ENCODE measurements around the gene KIF6. TPM values are rescaled to one million over a fixed set of nuclear protein-coding genes. Genes with fewer than 3 reads are reported as not detected.

Gene KIF6
- polyA plus RNA-seq, 1 donor (not counting 4 experiments of a cell fraction or from before 2014, with no cell fraction given): 0.14 TPM

- Histone ChIP-seq H2AFZ (ENCODE audit: control insufficient read depth, low read length) (no peak overlapping the region), H3K36me3 (ENCODE audit: control insufficient read depth in 2 of 2, extremely low read depth in 1 of 2, insufficient read depth in 2 of 2, low read length in 2 of 2) (no peaks in the 10 kb centered on the region), H3K9me1 (ENCODE audit: control insufficient read depth, extremely low read depth, insufficient read depth, low read length) (no peaks in the 10 kb centered on the region), H4K20me1 (ENCODE audit: control insufficient read depth, extremely low read depth, insufficient read depth, low read length) (no peaks in the 10 kb centered on the region), H3K27me3 (ENCODE audit: control insufficient read depth, extremely low read depth, insufficient read depth, low read length) (no peaks in the 10 kb centered on the region), H3K9me3 (ENCODE audit: control insufficient read depth, low read depth, low read length) (no peaks in the 10 kb centered on the region), H3K27ac (ENCODE audit: control insufficient read depth, insufficient read depth, low read length) (no peak overlapping the region), H3K79me2 (ENCODE audit: control insufficient read depth, insufficient read depth, low read length) (no peaks in the 10 kb centered on the region), H3K4me2 (ENCODE audit: control insufficient read depth, extremely low read depth, insufficient read depth, low read depth, low read length) (no peak overlapping the region), H3K9ac (ENCODE audit: control insufficient read depth, extremely low read depth, insufficient read depth, low read length) (no peak overlapping the region), H3K4me1 (ENCODE audit: control insufficient read depth, extremely low read depth, insufficient read depth, low read length) (peaks cover 3% of the 10 kb centered on the region), H3K4me3 (ENCODE audit: control insufficient read depth in 2 of 3, extremely low read depth in 1 of 3, insufficient read depth in 2 of 3, low read depth in 1 of 3, low read length in 3 of 3) (no peak overlapping the region)
- TF ChIP-seq EZH2 (IDR thresholded peaks at IDR 0.05; ENCODE audit: low read length): no peak
- TF ChIP-seq, protein P1, sequence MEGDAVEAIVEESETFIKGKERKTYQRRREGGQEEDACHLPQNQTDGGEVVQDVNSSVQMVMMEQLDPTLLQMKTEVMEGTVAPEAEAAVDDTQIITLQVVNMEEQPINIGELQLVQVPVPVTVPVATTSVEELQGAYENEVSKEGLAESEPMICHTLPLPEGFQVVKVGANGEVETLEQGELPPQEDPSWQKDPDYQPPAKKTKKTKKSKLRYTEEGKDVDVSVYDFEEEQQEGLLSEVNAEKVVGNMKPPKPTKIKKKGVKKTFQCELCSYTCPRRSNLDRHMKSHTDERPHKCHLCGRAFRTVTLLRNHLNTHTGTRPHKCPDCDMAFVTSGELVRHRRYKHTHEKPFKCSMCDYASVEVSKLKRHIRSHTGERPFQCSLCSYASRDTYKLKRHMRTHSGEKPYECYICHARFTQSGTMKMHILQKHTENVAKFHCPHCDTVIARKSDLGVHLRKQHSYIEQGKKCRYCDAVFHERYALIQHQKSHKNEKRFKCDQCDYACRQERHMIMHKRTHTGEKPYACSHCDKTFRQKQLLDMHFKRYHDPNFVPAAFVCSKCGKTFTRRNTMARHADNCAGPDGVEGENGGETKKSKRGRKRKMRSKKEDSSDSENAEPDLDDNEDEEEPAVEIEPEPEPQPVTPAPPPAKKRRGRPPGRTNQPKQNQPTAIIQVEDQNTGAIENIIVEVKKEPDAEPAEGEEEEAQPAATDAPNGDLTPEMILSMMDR (optimal IDR thresholded peaks at IDR 0.05 in 1 of 3, IDR thresholded peaks at IDR 0.05 in 1 of 3, conservative IDR thresholded peaks at IDR 0.05 in 1 of 3; ENCODE audit: extremely low read depth in 1 of 3, insufficient read depth in 2 of 3, low read length in 3 of 3): no peak
- dilution Hi-C loops (cut with MboI; ENCODE audit: extremely low pct_ligation_motif_present, low sequenced_read_pairs): no loop called here
- DNase-seq (ENCODE audit: low read depth, low spot score) (no peak), FAIRE-seq (no peak)
Measured at GRCh38 chr6:39362487-39362865, 362.7 kb downstream of the KIF6 start.

DNA sequence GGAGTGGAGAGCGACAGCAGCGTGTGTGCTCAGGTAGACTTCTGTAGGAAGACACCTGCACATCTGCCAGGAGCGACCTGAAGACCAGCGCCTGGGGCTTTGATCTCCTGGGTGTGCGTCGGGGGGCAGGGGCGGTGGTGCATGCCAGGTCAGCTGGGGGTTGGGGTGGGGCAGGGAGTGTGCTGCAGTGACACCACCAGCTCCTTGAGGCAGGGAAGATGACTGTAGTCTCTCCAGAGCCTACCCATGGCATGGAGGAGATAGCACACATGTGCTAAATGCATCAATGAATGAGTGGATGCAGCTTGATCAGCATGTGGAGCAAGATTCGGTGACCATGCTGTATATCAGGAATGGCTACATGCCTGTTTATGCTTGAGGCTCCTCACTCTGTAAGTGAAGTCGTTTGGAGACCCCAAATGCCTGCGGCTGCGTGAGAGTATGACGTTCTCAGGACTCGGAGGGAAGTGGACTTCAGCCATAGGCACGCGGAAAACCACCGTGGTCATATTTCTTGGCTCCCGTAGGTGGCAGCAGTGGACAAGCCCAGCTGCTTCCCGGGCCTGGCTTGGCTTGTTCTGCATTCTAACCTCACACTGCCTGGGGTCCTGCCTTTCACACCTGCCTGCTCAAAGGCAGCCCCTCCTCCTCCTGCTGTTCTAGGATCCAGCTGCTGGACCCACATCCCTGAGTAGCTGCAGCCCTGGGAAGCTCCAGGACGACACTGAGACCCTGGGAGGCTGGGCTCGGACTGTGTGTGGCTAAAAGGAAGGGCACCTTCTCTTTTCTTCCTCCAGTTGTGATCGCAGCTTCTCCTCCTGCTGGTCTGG lies 363.3 kb downstream of the KIF6 start:
- Histone ChIP-seq H3K4me2 (ENCODE audit: control insufficient read depth, extremely low read depth, insufficient read depth, low read depth, low read length) (peak overlapping the region; percentile 37), H3K27ac (ENCODE audit: control insufficient read depth, insufficient read depth, low read length) (no peak overlapping the region), H3K9me3 (ENCODE audit: control insufficient read depth, low read depth, low read length) (no peaks in the 10 kb centered on the region), H4K20me1 (ENCODE audit: control insufficient read depth, extremely low read depth, insufficient read depth, low read length) (no peaks in the 10 kb centered on the region), H3K9me1 (ENCODE audit: control insufficient read depth, extremely low read depth, insufficient read depth, low read length) (no peaks in the 10 kb centered on the region), H3K4me3 (ENCODE audit: control insufficient read depth in 2 of 3, extremely low read depth in 1 of 3, insufficient read depth in 2 of 3, low read depth in 1 of 3, low read length in 3 of 3) (no peak overlapping the region), H3K9ac (ENCODE audit: control insufficient read depth, extremely low read depth, insufficient read depth, low read length) (no peak overlapping the region), H3K4me1 (ENCODE audit: control insufficient read depth, extremely low read depth, insufficient read depth, low read length) (peaks cover 3% of the 10 kb centered on the region), H3K36me3 (ENCODE audit: control insufficient read depth in 2 of 2, extremely low read depth in 1 of 2, insufficient read depth in 2 of 2, low read length in 2 of 2) (no peaks in the 10 kb centered on the region), H3K79me2 (ENCODE audit: control insufficient read depth, insufficient read depth, low read length) (no peaks in the 10 kb centered on the region), H3K27me3 (ENCODE audit: control insufficient read depth, extremely low read depth, insufficient read depth, low read length) (no peaks in the 10 kb centered on the region), H2AFZ (ENCODE audit: control insufficient read depth, low read length) (peak overlapping the region; percentile 63)
- peak; percentile 68 for FAIRE-seq
- dilution Hi-C loops (cut with MboI; ENCODE audit: extremely low pct_ligation_motif_present, low sequenced_read_pairs): no loop called here
- DNase-seq (ENCODE audit: low read depth, low spot score): no peak
- TF ChIP-seq EZH2 (IDR thresholded peaks at IDR 0.05; ENCODE audit: low read length): no peak
- TF ChIP-seq, protein P1 (optimal IDR thresholded peaks at IDR 0.05 in 1 of 3, IDR thresholded peaks at IDR 0.05 in 1 of 3, conservative IDR thresholded peaks at IDR 0.05 in 1 of 3; ENCODE audit: extremely low read depth in 1 of 3, insufficient read depth in 2 of 3, low read length in 3 of 3): peak; percentile 81 to 94 (median 91)
